Erythroblast (primary cell): Measurements from ENCODE around the gene GPI.

Experiments used
- GATA1 ChIP-seq: IDR thresholded peaks from 2 replicates; pipeline ENCODE4 v1.6.1; 2011; ENCODE audit warnings: low read depth, mild to moderate bottlenecking, control low read depth, low read length, moderate library complexity
- POLR2A ChIP-seq: IDR thresholded peaks from 2 replicates; pipeline ENCODE4 v1.6.1; 2011; ENCODE audit warnings: mild to moderate bottlenecking, low read length

GRCh38 chr19:34436716-34437115 is 71.7 kb downstream of the GPI start:
- TF ChIP-seq POLR2A (no peak), GATA1 (no peak)
